Activated CD4-positive, alpha-beta T cell treated with anti-CD3 and anti-CD28 coated beads, Interleukin-2, amount 10 ng/mL, durations not matched to agents 24 days and 14 days (primary cell): ENCODE results near the gene POP4. TPM values are rescaled to one million over a fixed set of nuclear protein-coding genes. Genes with fewer than 3 reads are reported as not detected.

Source experiments
- DNase-seq: peaks from one replicate; pipeline ENCODE4 v3.0.0; 2022
- H3K27ac Mint-ChIP-seq: one replicate; pipeline ENCODE4 v1.8.0; 2022; ENCODE audit warnings: mild to moderate bottlenecking, mixed read lengths
- H3K27me3 Mint-ChIP-seq: one replicate; pipeline ENCODE4 v1.8.0; 2022; ENCODE audit warnings: mixed read lengths
- H3K36me3 Mint-ChIP-seq: one replicate; pipeline ENCODE4 v1.8.0; 2022; ENCODE audit warnings: low read depth, mild to moderate bottlenecking, mixed read lengths
- H3K4me1 Mint-ChIP-seq: one replicate; pipeline ENCODE4 v1.8.0; 2021; ENCODE audit warnings: mixed read lengths
- H3K4me3 Mint-ChIP-seq: one replicate; pipeline ENCODE4 v1.8.0; 2022; ENCODE audit warnings: mild to moderate bottlenecking, moderate library complexity, mixed read lengths
- H3K9me3 Mint-ChIP-seq: one replicate; pipeline ENCODE4 v1.8.0; 2021; ENCODE audit warnings: mixed read lengths
- intact Hi-C: fragments of 100-400 bp; cut with micrococcal nuclease; formaldehyde crosslinking; loops from one replicate; pipeline ENCODE4 v1.15.1; 2023
- total RNA-seq: library from RNA; stranded (reverse); gene quantifications from 2 replicates; pipeline ENCODE4 v1.2.3, GENCODE V29; 2022

POP4 gene
- total RNA-seq, 1 donor from 2014 or later: 121 TPM

DNA sequence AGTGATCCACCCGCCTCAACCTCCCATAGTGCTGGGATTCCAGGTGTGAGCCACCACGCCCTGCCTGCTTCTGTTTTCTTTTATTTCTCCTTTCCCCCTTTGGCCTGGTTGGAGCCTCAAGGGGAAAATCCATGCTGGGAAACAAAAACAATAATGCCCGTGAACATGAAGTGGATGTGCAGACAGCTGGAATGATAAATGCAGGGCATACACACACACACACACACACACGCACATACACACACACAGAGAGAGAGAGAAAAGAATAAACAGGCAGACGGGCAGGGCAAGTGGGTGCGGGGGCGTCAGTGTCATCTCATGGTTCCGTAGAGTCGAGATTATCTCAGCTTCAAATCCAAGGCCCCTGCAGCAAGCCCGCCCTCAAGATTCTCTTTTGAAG, 54.8 kb downstream of the POP4 start:
- H3K4me3 Mint-ChIP-seq: no peak overlapping the region
- H3K36me3 Mint-ChIP-seq: no peaks in the 10 kb centered on the region
- peak; percentile 63 for DNase-seq
- H3K27me3 Mint-ChIP-seq: no peaks in the 10 kb centered on the region
- H3K27ac Mint-ChIP-seq: peak overlapping the region; percentile 26
- intact Hi-C loops: no loop called here
- H3K9me3 Mint-ChIP-seq: no peaks in the 10 kb centered on the region
- peaks cover 30% of the 10 kb centered on the region for H3K4me1 Mint-ChIP-seq

DNA sequence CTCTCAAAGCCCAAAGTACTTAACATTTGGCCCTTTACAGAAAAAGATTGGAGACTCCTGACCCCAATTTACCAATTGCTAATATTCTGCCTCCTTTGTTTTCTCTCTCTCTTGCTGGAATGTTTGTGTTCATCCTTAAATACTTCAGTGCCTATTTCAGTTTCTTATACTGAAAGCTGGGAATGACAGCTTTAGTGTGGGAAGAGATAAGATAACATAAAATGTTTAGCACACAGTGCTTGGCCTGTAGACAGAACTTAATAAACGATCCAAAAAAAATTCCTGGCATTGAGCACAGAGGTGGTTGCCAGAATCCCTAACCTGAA, 56.2 kb downstream of the POP4 start:
- Mint-ChIP-seq H3K4me3 (peak overlapping the region; percentile 64), H3K27me3 (no peaks in the 10 kb centered on the region), H3K27ac (peak overlapping the region; percentile 90), H3K36me3 (peaks cover 6% of the 10 kb centered on the region), H3K4me1 (peaks cover 36% of the 10 kb centered on the region), H3K9me3 (no peaks in the 10 kb centered on the region)
- no peak for DNase-seq
- intact Hi-C loops: no loop called here

DNA sequence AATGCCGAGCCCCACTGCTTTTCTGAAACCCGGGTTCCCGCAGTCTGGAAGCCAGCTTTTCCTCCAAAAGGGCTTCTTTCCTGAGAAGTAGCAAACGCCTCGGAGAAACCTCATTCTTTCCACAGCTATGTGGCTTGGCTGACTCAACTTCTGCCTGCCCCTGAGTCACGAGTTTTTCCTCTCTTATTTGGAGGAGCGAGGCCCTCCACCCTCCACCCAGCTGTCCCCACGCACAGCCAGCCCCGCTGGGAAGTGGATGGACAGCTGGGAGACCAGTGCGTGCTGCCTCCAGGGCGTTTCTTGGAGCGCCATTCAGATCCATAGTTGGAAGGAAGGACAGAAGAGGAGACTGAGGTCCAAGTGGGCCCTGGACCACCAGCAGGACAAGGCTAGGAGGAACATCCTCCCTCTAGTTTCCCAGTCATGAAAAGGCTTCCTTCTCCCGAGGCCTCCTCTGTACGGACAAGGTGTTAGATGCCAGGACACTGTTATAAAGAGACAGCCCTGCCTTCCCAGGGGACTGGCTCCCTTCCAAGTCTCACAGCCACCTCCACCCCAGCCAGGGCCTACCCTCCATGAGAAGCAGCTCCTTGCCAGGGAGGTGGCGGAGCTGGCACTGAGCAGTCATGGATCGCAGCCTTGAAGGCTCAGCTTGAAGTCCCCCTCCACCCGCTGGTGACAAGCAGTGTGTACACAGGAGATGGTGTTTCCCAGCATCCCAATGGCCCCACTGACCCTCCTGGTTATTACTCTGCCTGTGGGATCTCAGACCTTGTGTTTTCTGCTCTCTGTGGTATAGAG, 56.7 kb downstream of the POP4 start:
- peaks cover 39% of the 10 kb centered on the region for H3K4me1 Mint-ChIP-seq
- peak; percentile 64 for DNase-seq
- H3K36me3 Mint-ChIP-seq: peaks cover 9% of the 10 kb centered on the region
- H3K27ac Mint-ChIP-seq: peak overlapping the region; percentile 90
- no peaks in the 10 kb centered on the region for H3K27me3 Mint-ChIP-seq
- intact Hi-C loops: no loop called here
- no peaks in the 10 kb centered on the region for H3K9me3 Mint-ChIP-seq
- H3K4me3 Mint-ChIP-seq: peak overlapping the region; percentile 64

DNA sequence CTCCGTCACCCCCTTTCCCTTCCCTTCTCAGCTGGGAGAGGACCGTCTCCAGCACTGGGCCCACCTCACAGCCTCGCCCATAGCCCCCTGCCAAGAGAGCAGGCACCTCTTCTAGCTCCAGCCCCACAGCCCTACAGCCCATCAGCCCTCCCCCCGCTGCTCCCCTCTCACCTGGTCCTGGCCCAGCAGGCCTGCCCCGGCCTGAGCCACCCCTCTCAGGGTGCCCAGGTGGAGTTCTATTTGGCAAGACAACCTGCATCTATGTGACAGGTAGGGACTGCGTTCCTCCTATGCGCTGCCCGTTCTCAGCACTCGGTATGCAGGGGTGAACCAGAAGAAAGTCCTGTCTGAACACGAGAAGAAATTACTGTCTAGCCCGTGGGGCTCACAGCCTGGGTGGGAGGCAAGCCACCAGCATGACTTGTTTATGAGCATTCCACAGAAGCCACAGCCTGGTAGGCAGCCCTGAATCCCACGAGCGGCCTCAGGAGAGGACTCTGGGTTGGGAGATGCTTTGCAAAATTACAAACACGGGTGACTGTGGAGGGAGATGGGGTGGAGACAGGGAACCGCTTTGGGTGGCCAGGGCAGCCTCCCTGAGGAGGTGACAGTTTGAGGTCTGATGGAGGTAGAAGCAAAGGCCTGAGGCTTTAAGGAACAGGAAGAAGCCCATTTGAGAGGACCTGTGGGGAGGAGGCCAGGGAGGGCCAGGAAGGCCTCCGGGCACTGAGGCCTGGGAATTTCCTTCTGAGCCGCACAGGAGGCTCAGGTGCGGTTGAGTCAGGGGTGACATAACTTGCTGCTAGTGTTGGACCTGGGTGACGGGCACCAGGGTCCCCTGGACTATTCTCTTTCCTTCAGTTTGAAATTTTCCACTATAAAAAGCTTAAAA, 58.0 kb downstream of the POP4 start:
- Mint-ChIP-seq H3K4me3 (peak overlapping the region; percentile 77), H3K9me3 (no peaks in the 10 kb centered on the region), H3K36me3 (peaks cover 9% of the 10 kb centered on the region), H3K27me3 (no peaks in the 10 kb centered on the region), H3K27ac (peak overlapping the region; percentile 83), H3K4me1 (peaks cover 52% of the 10 kb centered on the region)
- peak; percentile 62 for DNase-seq
- intact Hi-C loops: loop anchor here (2.0 kb wide), 1 partner anchor 41 kb away; no protein-coding TSS in a partner anchor

DNA sequence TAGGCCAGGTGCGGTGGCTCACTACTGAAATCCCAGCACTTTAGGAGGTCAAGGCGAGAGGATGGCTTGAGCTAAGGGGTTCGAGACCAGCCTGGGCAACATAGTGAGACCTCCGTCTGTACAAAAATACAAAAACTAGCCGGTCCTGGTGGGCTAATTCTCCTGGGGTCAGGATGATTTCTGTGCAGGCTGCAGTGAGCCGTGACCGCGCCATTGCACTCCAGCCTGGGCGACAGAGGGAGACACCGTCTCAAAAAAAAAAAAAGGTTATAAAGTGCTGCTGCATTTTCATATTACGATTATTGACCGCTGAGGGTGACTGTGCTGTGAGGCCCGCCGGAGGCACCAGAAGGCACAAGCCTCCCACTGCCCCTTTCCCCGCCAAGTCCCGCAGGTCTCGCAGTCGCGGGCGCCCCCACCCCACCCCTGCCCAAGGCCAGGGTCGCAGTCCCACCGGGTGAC, 58.7 kb downstream of the POP4 start:
- Mint-ChIP-seq H3K36me3 (peaks cover 11% of the 10 kb centered on the region), H3K27me3 (no peaks in the 10 kb centered on the region), H3K4me3 (peak overlapping the region; percentile 77), H3K9me3 (no peaks in the 10 kb centered on the region), H3K4me1 (peaks cover 59% of the 10 kb centered on the region), H3K27ac (peak overlapping the region; percentile 83)
- intact Hi-C loops: loop anchor here (1.0 to 2.0 kb wide), 2 partner anchors 9 to 42 kb away; no protein-coding TSS in a partner anchor
- no peak for DNase-seq

DNA sequence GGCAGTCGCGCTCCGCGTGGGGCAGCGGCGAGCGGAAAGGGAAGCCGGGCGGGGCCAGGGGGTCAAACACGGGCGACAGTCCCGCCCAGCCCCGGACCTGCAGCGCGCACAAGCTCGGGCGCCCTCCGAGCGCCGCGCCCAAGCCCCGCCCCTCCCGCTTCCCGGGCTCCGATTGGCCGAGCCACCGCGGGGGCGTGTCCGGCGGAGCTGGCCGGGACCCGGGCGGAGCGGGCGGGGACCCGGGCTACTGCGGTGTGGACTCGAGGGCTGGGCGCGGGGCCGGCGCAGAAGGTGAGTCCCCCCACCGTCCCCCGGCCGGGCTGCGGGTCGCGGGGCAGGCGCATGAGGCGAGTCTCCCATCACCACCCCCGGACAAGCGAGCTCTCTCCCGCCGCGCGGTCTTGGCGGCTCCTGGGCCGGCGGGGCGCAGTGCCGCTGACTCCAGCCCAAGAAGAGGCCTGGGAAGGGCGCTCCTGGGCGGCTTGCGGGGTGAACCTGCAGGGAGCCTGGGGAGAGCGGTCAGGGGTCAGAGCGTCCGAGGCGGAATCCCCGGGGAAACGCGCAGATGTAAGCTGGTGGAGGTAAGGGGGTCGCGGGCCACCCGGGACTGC, 59.2 kb downstream of the POP4 start, which contains the start of gene PLEKHF1:
Gene PLEKHF1 (plus strand): TSS at position 247 of the 611 bp plus-strand sequence. CDS start 8,379 bp downstream, outside the sequence.
- Mint-ChIP-seq H3K27me3 (no peaks in the 10 kb centered on the region), H3K27ac (peak within 1 kb of the TSS; percentile 94), H3K4me1 (peaks cover 63% of the 10 kb centered on the region), H3K4me3 (peak within 1 kb of the TSS; percentile 95), H3K9me3 (no peaks in the 10 kb centered on the region), H3K36me3 (peaks cover 16% of the 10 kb centered on the region)
- peak; percentile 99 for DNase-seq
- intact Hi-C loops: loop anchor here (1.0 to 2.0 kb wide), 2 partner anchors 8 to 43 kb away; no protein-coding TSS in a partner anchor

DNA sequence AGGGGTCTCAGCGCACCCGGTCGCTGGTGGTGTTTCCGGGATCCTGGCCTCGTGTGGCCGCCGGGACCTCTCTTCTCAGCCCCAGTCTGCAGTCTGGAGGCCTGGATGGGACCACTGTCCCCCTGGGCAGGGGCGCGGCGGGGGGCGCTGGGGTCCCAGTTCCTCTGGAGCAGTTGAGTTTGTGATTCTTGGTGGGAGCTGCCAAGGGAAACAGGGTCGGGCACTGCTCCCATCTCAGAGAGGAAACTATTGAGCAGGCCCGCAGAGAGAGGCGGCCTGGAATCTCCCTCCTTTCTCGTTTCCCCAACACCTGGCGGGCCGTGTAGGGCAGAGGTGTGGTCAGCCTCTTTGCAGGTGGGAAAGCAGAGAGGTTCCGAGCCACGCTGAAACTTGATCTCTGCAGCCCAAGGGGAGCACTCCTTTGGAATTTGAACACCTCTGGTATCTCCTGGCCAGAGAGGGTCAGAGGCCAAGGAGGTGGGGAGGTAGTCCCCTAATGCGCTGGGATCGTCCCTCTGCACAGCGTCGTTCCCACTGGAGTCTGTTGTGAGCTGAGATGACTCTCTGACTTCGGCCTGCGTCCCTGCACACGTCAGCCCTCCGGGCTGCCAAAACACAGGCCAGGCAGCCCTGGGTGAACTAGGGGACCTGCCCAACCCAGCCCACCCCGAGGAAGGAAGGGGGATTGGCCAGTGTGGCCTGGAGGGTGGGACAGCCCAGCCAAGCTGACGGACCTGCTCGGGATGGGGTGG, 59.9 kb downstream of the POP4 start:
- peak overlapping the region; percentile 95 for H3K4me3 Mint-ChIP-seq
- H3K27ac Mint-ChIP-seq: peak overlapping the region; percentile 94
- H3K9me3 Mint-ChIP-seq: no peaks in the 10 kb centered on the region
- H3K27me3 Mint-ChIP-seq: no peaks in the 10 kb centered on the region
- peak; percentile 77 for DNase-seq
- peaks cover 63% of the 10 kb centered on the region for H3K4me1 Mint-ChIP-seq
- intact Hi-C loops: loop anchor here (1.0 to 2.0 kb wide), 4 partner anchors 7 to 49 kb away; partner anchors contain the start of gene C19orf12
- peaks cover 21% of the 10 kb centered on the region for H3K36me3 Mint-ChIP-seq

Other genes starting within 250 kb of the POP4 start
- gene VSTM2B, start 80.3 kb upstream of the POP4 start, total RNA-seq: not detected in 2 replicates
- gene PLEKHF1, start 59.2 kb downstream of the POP4 start, total RNA-seq: 24.0 and 26.7 TPM in 2 replicates
- 41.4 and 41.6 TPM in 2 replicates for gene C19orf12, start 109.0 kb downstream of the POP4 start, total RNA-seq
- 54.5 and 55.8 TPM in 2 replicates for gene CCNE1, start 205.7 kb downstream of the POP4 start, total RNA-seq